NCI-H748 (cell line): ENCODE data around the gene MAP7D1.

ENCODE experiments used
- DNase-seq: peaks from one replicate; lab custom pipeline; 2025; ENCODE audit not compliant: unreplicated experiment; lab: John Stamatoyannopoulos, UW

The MAP7D1 gene

GRCh38 chr1:36126797-36127500, 29.0 kb upstream of the MAP7D1 start:
- DNase-seq, result no peak

- no peak for DNase-seq
Measured at GRCh38 chr1:36128126-36128904, 27.6 kb upstream of the MAP7D1 start.

DNA sequence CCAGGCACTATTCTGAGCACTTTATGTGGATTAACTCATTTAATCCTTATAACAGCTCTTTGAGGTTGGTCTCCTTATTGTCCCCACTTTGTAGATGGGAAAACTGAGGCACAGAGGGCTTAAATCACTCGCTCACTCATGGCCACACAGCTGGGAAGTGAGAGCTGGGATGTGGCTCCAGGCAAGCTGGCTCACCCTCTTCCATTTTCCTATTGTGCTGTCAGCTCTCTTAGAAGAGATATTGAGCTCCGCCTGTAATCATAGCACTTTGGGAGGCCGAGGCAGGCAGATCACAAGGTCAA, 27.1 kb upstream of the MAP7D1 start:
- DNase-seq, result no peak

GRCh38 chr1:36132029-36132428, 23.9 kb upstream of the MAP7D1 start:
- DNase-seq, result no peak

DNA sequence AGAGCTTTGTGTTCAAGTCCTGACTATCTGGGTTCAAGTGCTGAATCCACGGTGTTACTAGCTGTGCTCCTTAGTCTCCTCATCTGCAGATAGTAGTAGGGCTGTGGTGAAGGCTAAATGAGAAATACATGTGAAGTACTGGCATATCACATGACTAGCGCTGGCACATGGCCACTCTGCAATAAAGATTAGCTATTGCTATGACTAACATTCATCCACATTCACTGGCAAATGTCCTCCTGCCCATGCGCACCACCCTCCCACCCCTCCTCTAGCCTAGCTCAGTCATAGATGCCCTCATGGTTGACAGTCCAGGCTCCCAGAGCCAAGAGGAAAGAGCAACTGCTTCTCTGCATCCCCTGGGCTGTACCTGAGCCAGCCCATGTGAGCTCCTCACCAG, 22.5 kb upstream of the MAP7D1 start:
- DNase-seq, result no peak

DNA sequence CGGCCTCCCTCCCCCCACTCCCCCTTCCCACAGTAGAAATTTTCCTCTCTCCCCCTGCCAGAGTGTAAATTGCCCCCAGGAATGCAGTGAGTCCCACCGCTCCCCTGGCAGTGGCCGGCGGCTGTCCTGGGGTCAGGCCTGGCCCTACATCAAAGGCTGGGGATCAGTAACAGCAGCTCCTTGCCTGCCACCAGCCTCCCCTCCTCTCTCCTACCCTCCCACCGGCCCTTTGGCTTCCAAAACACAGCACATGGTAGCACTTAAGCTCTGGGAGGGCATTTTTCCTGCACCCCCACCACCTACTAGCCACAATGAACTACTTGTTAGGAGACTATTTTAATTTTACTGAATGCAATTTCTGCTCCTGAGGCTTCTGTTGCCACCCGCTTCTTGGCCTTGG, 21.9 kb upstream of the MAP7D1 start:
- no peak for DNase-seq

DNA sequence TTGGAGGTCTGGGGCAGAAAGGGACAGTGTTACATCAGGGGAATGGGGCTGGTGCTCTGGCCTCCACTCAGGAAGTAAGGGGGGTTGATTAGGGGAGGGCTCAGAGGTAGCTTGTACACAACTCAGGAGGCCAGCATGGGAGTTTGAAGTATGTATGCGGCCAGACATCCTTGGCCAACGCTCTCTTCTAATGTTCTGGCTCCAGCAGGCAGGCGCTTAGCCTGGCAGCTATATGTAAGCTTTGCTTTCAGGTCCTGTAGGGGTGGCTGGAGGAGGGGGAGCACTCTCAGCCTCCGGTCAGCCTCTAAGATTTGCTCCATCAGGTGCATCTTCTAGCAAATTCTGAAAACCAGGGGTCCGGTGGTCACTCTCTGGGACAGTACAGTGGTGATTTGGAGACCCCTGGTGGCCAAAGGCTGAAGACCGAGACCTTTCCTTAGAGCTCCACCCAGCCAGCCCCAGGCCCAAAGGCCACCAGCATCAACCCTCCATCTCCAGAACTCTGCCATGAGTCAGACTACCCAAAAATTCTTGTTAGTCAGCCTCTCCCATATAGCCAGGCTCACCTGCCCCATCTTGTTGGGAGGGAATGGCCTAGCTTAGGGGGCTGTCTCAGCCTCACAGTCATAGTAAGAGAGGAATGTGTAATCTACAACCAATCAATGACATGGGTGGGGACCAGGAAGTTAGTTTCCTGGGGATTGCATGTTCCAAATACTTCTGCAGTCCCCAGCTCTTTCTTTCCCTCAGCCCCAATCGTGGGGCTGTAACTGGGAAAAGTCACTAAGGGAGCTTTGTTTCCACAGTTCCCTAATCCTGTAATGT, 21.2 kb upstream of the MAP7D1 start:
- peak; percentile 27 for DNase-seq

DNA sequence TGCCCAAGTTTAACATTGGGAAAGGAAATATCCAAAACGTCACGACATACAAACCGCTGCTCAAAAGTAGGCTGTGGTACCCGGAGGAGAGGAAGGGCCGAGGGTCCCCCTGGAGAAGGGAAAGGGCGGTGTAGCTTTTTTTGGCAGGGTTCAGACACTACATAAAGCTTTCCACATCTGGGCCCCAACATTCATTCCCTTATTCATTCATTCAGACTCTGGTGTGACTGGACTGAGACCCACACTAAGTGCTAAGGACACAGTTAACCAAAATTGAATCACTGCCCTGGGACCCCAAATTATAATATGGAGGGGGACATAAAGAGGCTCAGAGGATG, 20.7 kb upstream of the MAP7D1 start:
- no peak for DNase-seq

DNA sequence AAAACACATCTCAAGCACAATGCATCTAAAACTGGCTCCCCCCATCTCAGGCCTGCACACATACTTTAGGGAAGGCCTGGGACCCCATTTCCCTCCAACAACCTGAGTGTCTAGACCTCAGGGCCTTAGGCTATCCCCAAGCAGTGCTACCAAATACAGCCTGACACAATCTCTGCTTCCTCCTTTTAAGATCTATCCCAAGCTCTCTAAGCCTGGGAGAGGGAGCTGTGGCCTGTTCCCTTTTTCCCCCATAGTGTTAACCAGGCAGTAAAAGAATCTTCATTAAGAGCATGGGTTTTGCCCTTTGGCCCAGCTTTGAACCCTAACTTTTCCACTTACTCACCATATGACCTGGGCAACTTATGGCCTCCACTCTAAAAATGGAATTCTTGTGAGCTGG, 20.2 kb upstream of the MAP7D1 start:
- DNase-seq, result no peak

- DNase-seq, result no peak
Measured at GRCh38 chr1:36136535-36136934, 19.4 kb upstream of the MAP7D1 start.

DNA sequence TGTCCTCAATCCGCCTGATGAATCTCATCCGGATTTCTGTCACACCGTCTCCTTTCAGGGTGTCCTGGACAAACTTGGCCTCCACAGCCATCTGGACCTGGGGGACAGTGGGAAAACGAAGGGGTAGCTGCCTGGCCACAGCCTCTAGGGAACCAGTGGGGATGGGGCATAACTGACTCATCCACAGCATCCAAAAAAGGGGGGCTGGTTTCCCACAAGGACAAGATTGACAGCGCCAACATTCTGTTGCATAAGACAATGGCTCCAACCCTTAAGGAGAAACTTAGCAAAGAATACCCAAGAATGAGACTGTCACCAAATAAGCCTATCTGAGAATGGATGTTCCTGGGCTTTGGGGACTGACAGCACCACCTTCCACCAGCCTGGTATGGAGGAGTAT, 18.7 kb upstream of the MAP7D1 start:
- no peak for DNase-seq

- no peak for DNase-seq
Measured at GRCh38 chr1:36137776-36138175, 18.2 kb upstream of the MAP7D1 start.

DNA sequence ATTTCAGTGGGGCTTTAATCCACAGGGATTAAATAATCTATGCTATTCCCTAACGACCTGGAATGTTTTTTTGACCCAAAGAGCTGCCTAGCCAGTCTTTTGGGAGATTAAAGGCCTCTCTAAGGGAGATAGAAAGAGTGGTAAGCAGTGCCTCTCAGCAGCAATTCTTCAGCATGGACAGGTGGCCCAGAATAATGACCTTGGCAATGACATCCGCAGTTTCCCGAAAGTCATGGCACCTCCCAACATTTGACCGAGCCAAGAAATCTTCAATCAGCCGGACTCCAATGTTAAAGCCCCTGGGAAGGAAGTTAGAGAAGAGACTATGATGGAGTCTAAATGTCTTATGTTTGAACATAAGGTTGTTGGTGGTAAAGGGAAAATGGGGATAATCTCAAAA, 16.4 kb upstream of the MAP7D1 start:
- no peak for DNase-seq

DNA sequence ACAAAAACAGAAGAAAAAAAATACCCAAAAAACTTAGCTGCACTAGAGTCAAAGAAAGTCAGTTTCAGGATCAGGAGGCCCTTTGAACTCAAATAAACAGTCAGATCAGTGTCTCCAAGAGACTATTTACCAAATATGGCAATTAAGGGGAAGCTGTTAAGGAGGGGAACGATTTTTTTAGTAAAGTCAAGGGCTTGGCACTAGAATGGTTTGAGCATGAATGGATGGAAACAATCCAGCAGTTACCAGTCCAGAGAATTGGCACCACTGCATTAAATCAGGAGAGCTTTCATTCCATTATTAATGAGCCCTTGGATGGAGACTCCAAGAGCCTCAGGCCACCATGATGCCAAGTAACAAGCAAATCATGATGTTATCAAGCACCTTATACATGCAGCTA, 13.8 kb upstream of the MAP7D1 start:
- no peak for DNase-seq

GRCh38 chr1:36143424-36143823, 12.5 kb upstream of the MAP7D1 start:
- no peak for DNase-seq

DNA sequence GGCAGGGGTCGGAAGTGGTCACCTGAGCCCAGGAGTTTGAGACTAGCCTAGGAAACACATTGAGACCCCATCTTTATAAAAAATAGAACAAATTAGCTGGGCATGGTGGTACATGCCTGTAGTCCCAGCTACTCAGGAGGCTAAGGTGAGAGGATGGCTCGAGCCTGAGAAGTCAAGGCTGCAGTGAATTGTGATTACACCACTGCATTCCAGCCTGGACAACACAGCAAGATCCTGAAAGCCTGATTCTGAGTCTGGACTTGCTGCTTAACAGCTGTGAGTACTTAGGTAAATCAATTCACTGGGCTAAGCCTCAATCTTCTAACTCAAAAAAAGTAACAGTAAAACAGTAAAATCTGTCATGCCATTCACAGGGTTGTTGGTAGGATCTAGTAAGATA, 11.5 kb upstream of the MAP7D1 start:
- no peak for DNase-seq

DNA sequence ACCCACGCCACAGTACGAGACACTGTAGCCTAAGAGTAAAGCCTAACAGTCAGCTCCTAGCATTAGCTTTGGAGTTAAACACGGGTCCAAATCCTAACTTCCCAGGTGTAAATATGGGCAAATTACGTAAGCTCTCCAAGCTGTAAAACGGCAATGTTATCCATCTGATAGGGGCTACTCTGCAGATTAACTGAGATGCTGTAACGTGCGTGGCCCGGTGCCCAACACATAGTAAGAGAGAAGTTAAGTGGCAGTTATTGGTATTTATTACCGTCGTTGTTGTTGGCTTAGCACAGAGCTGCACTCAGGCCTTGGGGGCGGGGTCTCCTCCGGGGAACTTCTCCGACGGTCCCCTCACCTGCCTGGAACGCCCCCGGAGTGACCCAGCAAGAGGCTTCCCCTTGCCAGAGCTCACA, 7.1 kb upstream of the MAP7D1 start:
- DNase-seq, result no peak

- DNase-seq, result peak; percentile 99
Measured at GRCh38 chr1:36149237-36149972, 6.6 kb upstream of the MAP7D1 start, which contains the start of gene TRAPPC3. Gene TRAPPC3, minus strand, starts transcription at chr1:36149486. Its CDS starts 108 bp downstream, at chr1:36149378.

- DNase-seq, result no peak
Measured at GRCh38 chr1:36149973-36150295, 6.0 kb upstream of the MAP7D1 start.

DNA sequence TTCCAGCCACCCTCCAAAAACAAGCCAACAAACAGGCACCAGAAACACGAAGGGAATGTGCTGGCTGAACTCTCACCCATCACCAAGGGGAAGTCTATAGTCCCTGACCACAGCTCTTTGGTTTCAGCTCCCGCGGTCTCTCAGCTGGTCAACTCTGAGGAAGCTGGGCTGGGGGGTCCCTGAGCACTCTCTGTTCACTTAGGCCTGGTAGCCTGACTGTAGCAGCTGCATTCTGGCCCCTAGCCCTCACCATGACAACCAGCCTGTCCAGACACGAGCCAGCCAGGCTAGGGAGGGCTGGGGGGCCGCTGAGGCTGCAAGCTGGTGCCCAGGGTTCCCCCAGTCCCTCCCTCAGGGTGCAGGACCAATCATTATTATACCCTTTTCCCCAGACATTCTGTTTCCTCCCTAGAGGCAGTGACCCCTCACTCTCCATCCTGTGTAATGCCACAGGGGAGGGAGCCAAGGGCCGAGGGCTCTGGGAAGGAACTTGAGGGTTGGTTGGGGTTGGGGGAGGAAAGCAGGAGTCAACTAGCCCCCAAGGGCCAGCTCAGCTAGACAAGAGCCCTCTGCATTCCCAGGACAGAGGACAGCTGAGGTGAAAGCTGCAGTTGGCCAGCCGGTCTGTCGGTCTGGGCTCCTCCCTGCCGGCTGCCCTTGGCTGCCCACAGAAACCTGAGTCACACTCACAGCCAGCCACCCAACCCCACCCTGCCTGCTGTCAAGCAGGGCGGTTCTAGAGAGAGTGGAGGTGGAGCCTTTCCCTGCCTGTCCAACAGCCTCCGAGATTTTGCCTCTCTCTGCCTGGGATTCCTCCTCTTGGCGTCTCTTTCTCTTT, 5.4 kb upstream of the MAP7D1 start:
- peak; percentile 82 for DNase-seq
